ENCODE measurements around the gene AZI2.

DNA sequence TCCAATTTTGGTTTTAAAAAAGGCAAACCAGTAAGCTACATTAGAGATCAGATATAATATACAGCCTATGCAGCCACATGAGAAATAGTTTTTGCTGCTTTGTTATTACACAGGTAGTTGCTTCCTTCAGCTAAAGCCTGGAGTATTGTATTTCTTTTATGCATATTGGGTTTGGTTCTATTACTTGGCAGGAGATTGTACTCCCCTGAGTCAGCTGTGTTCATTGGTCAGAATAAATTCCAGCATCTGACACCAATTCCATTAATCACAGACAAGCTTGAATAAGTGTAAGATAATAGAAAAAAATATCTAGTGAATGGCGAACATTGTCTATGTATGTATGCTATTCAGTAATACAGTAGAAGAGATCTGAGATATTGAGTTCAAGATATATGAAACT lies 26.2 kb downstream of the AZI2 start:
- TF ChIP-seq EZH2phosphoT487 (IDR thresholded peaks at IDR 0.05; ENCODE audit: insufficient read depth, low read depth) = no peak
- TF ChIP-seq EZH2 (IDR thresholded peaks at IDR 0.05; ENCODE audit: insufficient read depth, poor library complexity, severe bottlenecking) = no peak
